Lung (tissue), 5 donors: ENCODE data around the gene CLK4. TPM values are rescaled to one million over a fixed set of nuclear protein-coding genes. Genes with fewer than 3 reads are reported as not detected.

Experiments used
- polyA plus RNA-seq, 2 donors: library from polyadenylated mRNA; stranded (reverse); fragments of 200-250 nt; gene quantifications; one replicate each; pipeline ENCODE4 v1.2.1, GENCODE V29; 2013
- small RNA-seq: library from RNA; depleted of rRNA; stranded (forward); fragments of <200 nt; gene quantifications from one replicate; pipeline ENCODE3, GENCODE V24; 2014; ENCODE audit warnings: low replicate concordance
- total RNA-seq, 2 donors: library from RNA; depleted of rRNA in 1 of 2; stranded (reverse); fragments of >200 nt in 1 of 2; gene quantifications; one replicate each; pipeline ENCODE4 v1.2.1, GENCODE V29; 2014 to 2021
- donor health status: Bipolar disorder and iron deficiency.
- donor health status: healthy.
- donor health status: DM: yes; HTN: yes; CAD: no.

The CLK4 gene
- total and polyA plus RNA-seq, 4 donors: 12.6 to 85.7 (median 28.5) TPM

Small RNA genes lying within 50 kb of the gene (small RNA-seq; reads per million reads assigned to genes)
- gene RN7SKP70: not detected

Other genes with a start within 250 kb of the CLK4 start
- gene COL23A1, start 36.7 kb downstream of the CLK4 start, total RNA-seq: 1 to 10 TPM; 1.5 to 4.4 TPM
- 1 to 10 TPM in 1 of 2 donors, under 1 TPM in 1; 0.76 to 1.1 TPM for gene COL23A1, start 36.7 kb downstream of the CLK4 start, polyA plus RNA-seq
- gene ZNF354A, start 103.6 kb upstream of the CLK4 start, total RNA-seq: 10 to 100 TPM; 10.1 to 12.0 TPM
- gene ZNF354A, start 103.6 kb upstream of the CLK4 start, polyA plus RNA-seq: 10 to 100 TPM in 1 of 2 donors, 1 to 10 TPM in 1; 7.9 to 12.1 TPM
- gene ZNF354B, start 232.9 kb upstream of the CLK4 start, total RNA-seq: 10 to 100 TPM; 13.2 to 27.4 TPM
- 10 to 100 TPM in 1 of 2 donors, 1 to 10 TPM in 1; 4.5 to 11.2 TPM for gene ZNF354B, start 232.9 kb upstream of the CLK4 start, polyA plus RNA-seq